Measurements from ENCODE around the gene CAMK4. TPM values are rescaled to one million over a fixed set of nuclear protein-coding genes. Genes with fewer than 3 reads are reported as not detected.

The CAMK4 gene
- total RNA-seq, 2 donors from 2014 or later = 3.8 to 6.6 TPM

- ATAC-seq (ENCODE audit: insufficient number of reproducible peaks, low FRiP score, low read depth) = no peak
- no peaks in the 10 kb centered on the region for H3K9me3 ChIP-seq
- no peak overlapping the region for H3K27ac ChIP-seq
- H3K36me3 ChIP-seq = no peaks in the 10 kb centered on the region
- H3K4me1 ChIP-seq (ENCODE audit: control insufficient read depth in 1 of 2, low read depth in 2 of 2) = no peaks in the 10 kb centered on the region
- no peak for DNase-seq (ENCODE audit: low spot score)
- no peaks in the 10 kb centered on the region for H3K27me3 ChIP-seq (replicated peaks; ENCODE audit: insufficient read depth)
- TF ChIP-seq CTCF (IDR thresholded peaks at IDR 0.05) = no peak
- no peak overlapping the region for H3K4me3 ChIP-seq
These were observed 150.2 kb downstream of the CAMK4 start for GRCh38 chr5:111374380-111374779.

GRCh38 chr5:111375645-111376044, 151.5 kb downstream of the CAMK4 start:
- H3K9me3 ChIP-seq = no peaks in the 10 kb centered on the region
- DNase-seq (ENCODE audit: low spot score) = no peak
- ATAC-seq (ENCODE audit: insufficient number of reproducible peaks, low FRiP score, low read depth) = no peak

GRCh38 chr5:111377306-111377705, 153.1 kb downstream of the CAMK4 start:
- H3K36me3 ChIP-seq = no peaks in the 10 kb centered on the region
- no peaks in the 10 kb centered on the region for H3K9me3 ChIP-seq
- no peak overlapping the region for H3K27ac ChIP-seq
- no peaks in the 10 kb centered on the region for H3K27me3 ChIP-seq (replicated peaks; ENCODE audit: insufficient read depth)
- H3K4me1 ChIP-seq (ENCODE audit: control insufficient read depth in 1 of 2, low read depth in 2 of 2) = no peaks in the 10 kb centered on the region
- DNase-seq (ENCODE audit: low spot score) (no peak), ATAC-seq (ENCODE audit: insufficient number of reproducible peaks, low FRiP score, low read depth) (no peak)
- TF ChIP-seq CTCF (IDR thresholded peaks at IDR 0.05) = no peak
- H3K4me3 ChIP-seq = no peak overlapping the region

More at GRCh38 chr5:111375645-111376044, 151.5 kb downstream of the CAMK4 start:
- Histone ChIP-seq H3K36me3 (no peaks in the 10 kb centered on the region), H3K4me1 (ENCODE audit: control insufficient read depth in 1 of 2, low read depth in 2 of 2) (no peaks in the 10 kb centered on the region), H3K4me3 (no peak overlapping the region), H3K27me3 (replicated peaks; ENCODE audit: insufficient read depth) (no peaks in the 10 kb centered on the region), H3K27ac (no peak overlapping the region)
- TF ChIP-seq CTCF (IDR thresholded peaks at IDR 0.05) = no peak

- DNase-seq (ENCODE audit: low spot score) = no peak
- no peak for TF ChIP-seq CTCF (IDR thresholded peaks at IDR 0.05)
- H3K27ac ChIP-seq = no peak overlapping the region
- H3K4me3 ChIP-seq = no peak overlapping the region
- no peaks in the 10 kb centered on the region for H3K27me3 ChIP-seq (replicated peaks; ENCODE audit: insufficient read depth)
- H3K4me1 ChIP-seq (ENCODE audit: control insufficient read depth in 1 of 2, low read depth in 2 of 2) = no peaks in the 10 kb centered on the region
- H3K36me3 ChIP-seq = no peaks in the 10 kb centered on the region
- no peak for ATAC-seq (ENCODE audit: insufficient number of reproducible peaks, low FRiP score, low read depth)
- no peaks in the 10 kb centered on the region for H3K9me3 ChIP-seq
These were observed 155.2 kb downstream of the CAMK4 start for GRCh38 chr5:111379391-111379816.

- Histone ChIP-seq H3K27ac (no peak overlapping the region), H3K9me3 (no peaks in the 10 kb centered on the region), H3K36me3 (no peaks in the 10 kb centered on the region), H3K4me1 (ENCODE audit: control insufficient read depth in 1 of 2, low read depth in 2 of 2) (no peaks in the 10 kb centered on the region), H3K27me3 (replicated peaks; ENCODE audit: insufficient read depth) (no peaks in the 10 kb centered on the region), H3K4me3 (no peak overlapping the region)
- TF ChIP-seq CTCF (IDR thresholded peaks at IDR 0.05) = no peak
- DNase-seq (ENCODE audit: low spot score) (no peak), ATAC-seq (ENCODE audit: insufficient number of reproducible peaks, low FRiP score, low read depth) (no peak)
These were observed 159.2 kb downstream of the CAMK4 start for GRCh38 chr5:111383288-111383970.

All from thoracic aorta (tissue), 2 donors.